Measurements from ENCODE around the gene SYNDIG1.
"Not testable (repeated sequence)": the region's sequence is repeated elsewhere in the genome, so short reads cannot be mapped to it uniquely, and the experiment has no call there.

SYNDIG1 gene

DNA sequence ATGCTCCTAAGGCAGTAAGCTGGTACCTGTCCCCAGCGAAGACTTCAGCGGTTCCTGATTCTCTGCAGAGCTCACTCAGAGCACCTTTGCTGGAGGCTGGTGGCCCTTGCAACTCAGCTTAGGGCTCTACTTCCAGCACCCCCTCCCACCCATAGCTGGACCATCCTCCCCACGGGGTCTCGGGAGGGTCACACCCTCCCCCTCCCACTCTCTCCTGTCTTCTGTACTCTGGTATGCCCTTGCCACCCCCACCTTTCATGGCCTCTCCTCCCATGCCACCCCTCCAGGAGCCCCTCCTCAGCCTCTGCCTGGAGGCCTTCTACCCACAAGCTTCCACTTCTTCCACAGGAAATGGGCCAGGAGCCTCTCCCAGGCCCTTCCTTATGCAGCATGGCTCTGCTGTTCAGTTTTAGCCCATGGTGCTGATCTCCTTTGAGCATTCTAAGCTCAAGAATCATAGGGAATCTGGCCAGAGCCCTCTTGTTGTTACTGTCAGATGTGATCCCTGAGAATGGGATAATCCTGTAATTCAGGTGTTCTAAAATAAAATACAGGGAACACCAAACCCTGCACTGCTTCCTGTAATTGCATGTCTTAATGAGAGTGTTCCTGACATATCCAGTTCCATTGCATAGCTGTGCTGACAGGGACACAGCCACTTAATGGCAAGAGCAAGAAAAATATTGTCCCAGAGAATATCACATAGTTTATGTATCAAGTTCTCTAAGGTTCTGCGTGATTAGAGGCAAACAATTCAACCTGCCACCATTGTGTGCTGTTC lies 142.1 kb downstream of the SYNDIG1 start:
- DNase-seq (ENCODE audit: low spot score): no peak

DNA sequence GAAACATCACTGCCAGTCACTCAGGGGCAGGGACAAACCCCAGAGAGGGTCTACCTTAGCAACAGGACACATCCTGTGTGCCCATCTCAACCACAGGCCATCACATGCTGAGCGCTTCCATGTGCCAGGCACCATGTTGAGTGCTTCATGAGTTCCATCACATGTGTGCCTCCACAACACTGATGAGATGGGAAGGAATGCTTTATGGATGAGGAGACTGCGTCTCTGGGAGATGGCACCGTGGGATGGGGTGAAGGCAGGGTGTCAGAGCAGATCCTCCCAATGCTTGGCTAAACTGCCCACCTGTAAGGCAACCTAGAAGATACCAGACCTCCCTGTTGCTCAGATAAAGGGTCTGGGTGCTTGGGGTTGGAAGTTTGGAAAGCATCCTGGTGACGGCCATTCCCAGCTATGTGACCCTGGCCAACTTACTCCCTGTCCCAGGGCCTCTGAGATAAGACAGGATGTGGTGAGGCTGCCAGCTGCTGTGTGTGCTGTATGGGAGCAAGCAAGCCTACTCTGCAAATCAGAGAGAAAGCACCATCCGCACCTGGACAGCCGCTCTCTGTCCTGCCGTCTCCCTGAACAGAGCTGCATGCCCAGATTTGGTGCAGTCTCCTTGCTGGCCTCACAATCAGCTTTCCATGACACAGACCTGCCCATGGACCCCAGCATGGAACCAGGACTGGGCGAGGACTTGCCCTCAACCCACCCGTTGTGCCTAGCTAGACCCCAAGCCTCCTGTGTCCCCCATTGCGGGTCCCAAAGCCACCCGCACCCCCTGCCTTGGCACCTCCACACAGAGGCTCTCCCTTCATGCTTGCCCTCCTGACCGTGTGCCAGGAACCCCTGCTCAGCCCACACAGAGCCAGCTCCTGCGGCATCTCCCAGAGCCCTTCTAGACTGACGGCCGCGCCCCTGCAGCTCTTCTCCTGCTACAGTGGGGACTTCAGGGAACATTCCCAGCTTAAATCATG lies 143.7 kb downstream of the SYNDIG1 start:
- DNase-seq (ENCODE audit: low spot score): no peak

DNA sequence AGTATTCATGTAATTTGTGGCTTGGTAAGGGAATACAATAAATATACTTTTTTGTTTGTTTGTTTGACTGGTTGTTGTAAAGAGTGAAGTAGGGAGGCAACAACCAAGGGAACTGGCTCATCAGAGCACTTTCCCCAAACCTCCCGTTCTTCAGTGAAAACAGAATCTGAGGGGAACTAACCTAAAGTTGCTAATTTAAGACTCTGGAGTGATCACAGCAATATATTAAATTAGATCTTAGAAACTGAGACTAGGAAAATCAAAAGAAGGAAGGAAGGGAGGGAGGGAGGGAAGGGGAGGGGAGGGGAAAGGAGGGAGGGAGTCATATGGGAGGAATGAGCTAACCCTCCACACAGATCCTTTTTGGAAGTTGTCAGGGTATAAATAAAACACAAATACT lies 144.9 kb downstream of the SYNDIG1 start:
- DNase-seq (ENCODE audit: low spot score): no peak

DNA sequence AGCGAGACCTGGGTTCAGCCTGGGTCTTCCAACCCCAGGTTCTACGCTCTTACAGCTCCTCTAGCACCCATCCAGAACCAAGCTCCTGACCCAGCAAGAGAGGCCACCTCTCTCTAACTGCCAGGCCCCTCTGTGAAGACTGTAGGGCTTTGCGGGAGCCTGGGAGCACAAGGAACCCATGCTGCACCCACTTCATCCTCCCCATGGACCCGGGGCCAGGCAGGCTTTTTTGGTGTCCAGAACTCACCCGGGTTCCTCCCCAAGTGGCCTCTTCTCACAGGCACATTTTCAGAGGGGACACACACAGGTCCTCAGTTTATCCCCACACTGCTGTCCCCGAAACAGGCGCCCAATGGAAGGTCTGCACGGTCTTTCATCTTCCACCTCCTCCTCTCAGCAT lies 145.9 kb downstream of the SYNDIG1 start:
- no peak for DNase-seq (ENCODE audit: low spot score)

DNA sequence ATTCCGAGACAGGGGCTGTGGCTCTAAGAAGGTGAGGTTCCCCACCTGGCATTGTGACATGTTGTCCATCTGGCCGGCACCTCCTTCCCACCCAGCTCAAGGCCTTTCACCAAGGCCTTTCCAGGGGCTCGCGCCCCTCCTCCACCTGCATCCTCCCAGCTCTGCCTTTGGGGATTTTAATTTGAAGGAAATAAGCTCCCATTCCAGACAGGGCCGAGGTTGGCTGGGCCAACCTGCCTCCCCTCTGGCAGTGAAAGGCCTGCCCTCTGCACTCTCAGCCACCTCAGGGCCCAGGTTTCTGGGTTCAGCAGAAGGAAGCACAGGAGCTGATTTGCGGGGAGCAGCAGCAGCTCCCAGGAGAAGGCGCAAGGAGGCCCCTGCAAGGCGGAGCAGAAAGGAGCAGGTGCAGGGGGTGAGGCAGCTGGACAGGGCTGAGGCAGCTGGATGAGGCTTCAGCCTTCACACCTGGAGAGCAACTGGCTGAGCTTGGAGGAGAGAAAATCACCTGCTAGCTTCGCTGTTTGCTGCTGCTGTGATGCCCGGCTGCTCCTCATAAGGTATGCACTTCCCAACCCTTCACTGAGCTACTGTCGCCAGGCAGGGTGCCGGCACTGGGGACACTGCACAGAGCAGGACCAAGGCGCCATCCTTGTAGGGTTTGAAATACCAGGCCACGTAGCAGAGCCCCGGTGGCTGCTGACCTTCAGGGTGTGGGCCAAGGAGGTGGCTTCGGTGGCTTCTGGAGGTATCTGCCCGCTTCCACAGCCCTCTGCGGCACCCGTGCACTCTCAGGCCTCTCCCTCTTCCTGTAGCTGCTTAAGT lies 147.0 kb downstream of the SYNDIG1 start:
- no peak for DNase-seq (ENCODE audit: low spot score)

DNA sequence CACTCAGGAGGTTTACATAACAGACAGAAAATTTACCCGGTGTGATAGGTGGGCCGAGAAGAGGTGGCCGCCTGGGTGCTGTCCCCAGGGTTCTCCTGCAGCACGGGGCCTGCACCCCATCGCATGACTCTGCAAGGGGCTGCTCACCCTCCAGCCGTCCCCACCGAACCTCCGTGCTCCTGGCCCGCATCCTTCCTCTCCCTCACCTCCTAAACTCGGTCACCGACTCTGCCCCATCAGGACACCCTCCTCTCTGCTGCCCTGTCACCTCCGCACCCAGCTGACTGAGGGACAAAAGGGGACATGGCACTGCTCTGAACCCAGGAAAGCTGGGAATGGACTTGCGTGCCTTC lies 147.6 kb downstream of the SYNDIG1 start:
- no peak for DNase-seq (ENCODE audit: low spot score)

DNA sequence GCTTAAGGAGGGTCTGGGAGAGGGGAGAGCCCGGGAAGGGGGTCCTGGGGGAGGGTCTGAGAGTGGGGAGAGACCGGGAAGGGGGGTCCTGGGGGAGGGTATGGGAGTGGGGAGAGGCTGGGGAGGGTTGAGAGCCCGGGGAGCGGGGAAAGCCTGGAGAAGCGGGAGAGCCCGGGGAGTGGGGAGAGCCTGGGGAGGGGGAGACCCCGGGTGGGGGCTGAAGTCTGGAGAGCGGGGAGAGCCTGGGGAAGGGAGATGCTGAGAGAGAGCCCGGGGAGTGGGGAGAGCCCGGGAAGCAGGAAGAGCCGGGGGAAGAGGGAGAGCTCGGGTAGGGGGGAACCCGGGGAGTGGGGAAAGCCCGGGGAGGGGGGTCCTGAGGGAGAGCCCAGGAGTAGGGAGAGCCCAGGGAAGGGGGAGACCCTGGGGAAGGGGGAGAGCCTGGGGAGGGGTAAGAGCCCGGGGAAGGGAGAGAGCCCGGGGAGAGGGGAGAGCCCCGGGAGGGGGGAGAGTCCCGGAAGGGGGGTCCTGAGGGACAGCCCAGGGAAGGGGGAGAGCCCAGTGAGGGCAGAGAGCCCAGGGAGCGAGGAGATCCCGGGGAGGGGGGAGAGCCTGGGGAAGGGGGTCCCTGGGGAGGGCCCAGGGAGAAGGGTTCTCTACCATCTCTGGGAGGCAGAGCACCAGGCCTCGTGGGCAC lies 148.5 kb downstream of the SYNDIG1 start:
- DNase-seq (ENCODE audit: low spot score): no peak

DNA sequence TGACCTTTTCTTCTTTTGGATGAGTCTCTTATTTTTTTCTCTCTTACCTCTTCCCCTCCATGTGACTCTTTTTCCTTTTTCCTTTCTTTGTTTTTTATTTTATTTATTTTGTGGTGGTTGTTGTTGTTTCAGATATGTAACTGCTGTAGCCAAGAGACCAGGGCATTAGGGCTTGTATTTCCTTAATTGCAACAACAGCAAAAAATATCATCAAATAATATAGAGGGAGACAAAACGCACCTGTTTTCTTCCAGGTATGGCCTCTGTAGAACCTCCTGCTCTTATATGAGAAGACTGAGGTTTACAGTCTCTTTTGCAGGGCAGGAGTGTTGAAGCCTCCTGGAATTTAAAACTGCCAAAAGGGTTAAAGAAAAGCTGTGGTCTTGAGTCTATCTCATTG lies 149.3 kb downstream of the SYNDIG1 start:
- no peak for DNase-seq (ENCODE audit: low spot score)

DNA sequence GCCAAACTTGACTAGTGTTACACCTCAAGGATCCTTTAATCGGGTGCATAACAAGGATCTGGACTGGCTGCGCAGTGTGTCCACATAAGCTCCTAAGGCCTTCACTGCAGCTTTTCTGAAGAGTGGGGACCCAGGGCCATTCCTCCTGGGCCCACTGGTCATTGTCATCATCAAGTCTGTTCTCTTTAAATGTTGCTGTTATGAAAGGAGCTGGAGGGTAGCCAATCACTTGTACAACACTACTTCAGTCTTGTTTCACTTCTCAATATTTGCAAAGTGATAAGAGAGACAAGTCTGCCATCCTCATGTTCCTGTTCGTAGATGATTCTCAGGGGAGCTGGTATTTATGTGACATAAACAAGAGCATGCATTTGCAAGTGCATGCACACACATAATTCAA lies 149.8 kb downstream of the SYNDIG1 start:
- no peak for DNase-seq (ENCODE audit: low spot score)

DNA sequence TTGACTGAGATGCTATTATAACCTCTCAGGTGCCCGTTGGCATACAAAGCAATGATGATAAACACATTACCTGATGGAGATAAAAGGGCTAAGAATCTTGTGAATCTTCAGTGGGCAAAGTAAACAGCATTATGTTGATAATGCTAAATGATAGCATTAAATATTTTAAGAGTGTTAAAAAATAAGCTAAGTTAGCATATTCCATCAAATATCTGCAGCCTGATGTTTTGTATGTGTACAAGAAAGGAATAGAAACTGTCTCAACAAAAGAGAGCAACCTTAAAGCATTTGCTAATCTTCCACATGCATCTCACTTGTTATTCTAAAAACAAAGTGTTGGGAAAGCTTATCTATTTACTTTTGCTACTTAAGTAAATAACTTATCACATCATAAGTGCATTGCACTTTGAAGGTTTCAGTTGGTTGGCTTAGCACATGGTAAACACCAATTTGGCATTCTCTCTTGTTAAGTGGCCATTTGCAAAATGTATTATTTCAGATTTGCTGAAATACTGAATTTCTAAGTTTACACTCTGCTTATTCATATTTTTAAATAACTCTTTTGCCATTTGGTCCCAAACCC lies 151.6 kb downstream of the SYNDIG1 start:
- DNase-seq (ENCODE audit: low spot score): no peak

DNA sequence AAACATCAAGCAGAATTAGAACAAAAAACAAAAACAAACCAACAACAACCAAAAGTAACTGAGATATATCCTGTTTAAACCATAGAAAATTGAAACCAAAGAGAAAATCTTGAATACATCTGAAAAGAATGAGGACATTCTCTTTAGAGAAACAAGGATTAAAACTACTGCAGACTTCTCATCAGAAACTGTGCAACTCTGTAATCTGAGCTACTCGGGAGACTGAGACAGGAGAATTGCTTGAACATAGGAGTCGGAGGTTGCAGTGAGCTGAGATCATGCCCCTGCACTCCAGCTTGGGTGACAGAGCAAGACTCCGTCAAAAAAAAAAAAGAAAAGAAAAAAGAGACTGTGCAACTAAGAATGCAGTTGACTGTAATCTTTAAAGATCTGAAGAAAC lies 153.4 kb downstream of the SYNDIG1 start:
- no peak for DNase-seq (ENCODE audit: low spot score)

DNA sequence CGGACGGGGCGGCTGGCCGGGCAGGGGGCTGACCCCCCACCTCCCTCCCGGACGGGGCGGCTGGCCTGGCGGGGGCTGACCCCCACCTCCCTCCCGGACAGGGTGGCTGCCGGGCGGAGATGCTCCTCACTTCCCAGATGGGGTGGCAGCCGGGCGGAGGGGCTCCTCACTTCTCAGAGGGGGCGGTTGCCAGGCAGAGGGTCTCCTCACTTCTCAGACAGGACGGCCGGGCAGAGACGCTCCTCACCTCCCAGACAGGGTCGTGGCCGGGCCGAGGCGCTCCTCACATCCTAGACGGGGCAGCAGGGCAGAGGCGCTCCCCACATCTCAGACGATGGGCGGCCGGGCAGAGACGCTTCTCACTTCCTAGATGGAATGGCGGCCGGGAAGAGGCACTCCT lies 156.7 kb downstream of the SYNDIG1 start:
- not testable (repeated sequence) for DNase-seq (ENCODE audit: low spot score)

DNA sequence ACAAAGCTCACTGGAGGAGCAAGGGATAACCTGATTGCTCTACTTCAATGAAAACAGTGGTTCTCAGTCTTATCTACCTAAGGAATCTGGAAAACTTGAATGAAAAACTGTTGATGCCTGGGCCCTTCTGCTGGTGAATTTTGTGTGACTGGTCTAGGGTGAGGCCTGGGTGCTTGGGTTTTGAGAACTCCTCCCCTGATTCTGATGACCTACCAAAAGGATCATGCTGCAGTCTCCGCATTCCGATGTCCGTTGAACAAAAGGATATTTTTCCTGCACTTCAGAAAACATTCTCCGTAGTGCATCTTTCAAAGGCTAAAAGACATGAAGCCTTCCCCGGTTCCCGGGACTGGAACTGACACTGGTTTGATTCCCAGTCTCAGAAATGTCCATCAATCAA lies 157.9 kb downstream of the SYNDIG1 start:
- no peak for DNase-seq (ENCODE audit: low spot score)

DNA sequence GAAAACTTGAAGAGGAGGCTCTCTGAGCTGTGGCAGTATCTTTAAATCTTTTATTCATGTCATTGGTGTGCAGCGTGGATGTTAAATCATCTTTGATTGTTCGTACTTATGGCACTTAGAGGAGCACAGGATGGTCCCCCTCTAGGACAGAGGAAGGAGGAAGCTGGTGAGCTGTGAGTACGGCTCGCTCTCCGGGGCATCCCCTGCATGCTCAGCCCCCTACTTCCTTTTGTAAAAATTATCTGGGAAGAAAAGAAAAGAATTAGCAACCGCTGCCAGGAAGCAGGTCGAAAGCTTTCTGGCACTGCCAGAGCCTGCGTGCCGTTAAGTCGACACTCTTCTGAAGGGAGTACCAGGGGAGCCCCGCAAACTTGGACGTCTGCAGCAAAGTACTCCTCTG lies 158.5 kb downstream of the SYNDIG1 start:
- DNase-seq (ENCODE audit: low spot score): no peak

DNA sequence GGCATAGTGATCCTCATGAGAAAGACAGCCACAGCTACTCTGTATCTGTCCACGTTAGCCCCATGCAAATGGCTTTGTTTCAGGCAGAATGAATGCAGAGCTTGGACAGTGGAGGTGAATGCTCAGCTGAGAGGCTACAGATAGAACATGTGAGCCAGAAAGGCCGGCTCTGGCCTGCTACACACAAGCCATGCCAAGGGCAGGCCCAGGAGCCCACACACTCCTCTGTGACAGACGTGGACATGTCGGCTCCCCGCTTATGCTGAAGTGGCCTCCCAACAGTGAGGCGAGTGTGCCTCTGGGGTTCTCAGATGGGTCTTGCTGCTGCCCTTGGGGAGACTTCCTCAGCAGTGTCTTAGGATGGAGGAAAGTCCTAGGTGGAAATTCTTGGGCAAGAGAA lies 159.6 kb downstream of the SYNDIG1 start:
- DNase-seq (ENCODE audit: low spot score): no peak

DNA sequence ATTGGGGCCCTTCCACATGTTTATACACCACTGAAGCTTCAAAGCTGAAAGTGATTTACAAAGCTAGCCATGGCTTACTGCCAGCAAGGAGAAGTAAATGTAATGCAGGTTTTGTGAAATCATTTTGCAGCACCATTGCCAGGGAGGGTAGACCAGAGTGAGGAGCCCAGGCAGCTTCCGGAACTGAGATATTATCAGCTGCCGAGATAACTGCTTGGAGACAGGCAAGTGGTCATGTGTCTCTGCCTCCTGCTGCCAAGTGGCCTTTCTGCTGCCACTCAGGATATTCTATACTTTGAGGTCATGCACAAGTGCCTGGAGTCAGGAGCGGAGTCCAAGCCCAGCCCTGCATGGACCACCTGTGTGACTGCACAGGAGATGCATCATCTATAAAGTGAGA lies 160.2 kb downstream of the SYNDIG1 start:
- no peak for DNase-seq (ENCODE audit: low spot score)

DNA sequence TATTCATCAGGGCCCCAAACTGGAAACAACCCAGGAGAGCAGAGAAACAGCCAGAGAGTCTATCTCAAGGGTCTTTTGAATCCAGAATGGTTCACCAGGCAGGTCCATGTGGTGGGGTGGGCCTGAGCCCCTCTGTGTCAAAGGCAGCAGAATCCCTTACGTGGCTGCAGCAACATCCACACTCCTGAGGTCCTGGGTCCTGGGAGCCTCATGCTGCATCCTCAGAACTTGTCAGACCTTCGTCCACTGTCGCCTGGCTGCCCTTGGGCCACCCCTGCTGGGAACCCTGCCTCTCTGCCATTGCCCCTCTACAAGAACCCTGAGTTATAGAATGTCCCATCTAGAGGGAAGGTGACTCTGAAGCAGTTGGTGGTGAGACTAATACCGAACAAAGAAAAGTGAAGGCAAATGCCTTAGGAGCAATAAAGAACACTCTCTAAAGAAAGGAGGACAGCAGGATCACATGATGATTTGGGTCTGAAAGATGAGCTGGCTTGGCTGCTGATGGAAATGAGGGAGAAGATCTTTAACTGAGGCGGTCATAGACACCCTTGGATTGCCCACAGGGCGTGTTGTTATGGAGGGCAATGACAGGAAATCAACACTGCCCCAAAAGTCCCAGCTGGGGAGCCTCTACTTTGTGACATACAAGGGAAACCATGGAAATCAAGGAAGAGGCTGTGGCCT lies 161.2 kb downstream of the SYNDIG1 start:
- no peak for DNase-seq (ENCODE audit: low spot score)

DNA sequence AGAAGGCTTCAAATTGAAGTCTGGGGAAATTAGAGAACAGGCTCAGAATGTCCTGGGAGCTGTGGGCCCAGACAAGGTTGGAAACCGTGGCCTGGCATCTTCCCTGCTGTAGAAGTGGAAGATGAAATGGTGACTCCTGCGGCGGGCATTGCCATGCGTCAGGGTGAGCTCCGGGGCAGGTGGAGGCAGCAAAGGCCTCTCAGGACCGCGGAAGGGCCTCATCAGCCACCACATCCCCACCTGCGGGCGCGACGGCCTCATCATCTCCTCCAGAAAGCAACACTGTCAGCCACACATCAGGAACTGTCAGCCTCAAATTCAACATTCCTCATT lies 161.7 kb downstream of the SYNDIG1 start:
- DNase-seq (ENCODE audit: low spot score): no peak

DNA sequence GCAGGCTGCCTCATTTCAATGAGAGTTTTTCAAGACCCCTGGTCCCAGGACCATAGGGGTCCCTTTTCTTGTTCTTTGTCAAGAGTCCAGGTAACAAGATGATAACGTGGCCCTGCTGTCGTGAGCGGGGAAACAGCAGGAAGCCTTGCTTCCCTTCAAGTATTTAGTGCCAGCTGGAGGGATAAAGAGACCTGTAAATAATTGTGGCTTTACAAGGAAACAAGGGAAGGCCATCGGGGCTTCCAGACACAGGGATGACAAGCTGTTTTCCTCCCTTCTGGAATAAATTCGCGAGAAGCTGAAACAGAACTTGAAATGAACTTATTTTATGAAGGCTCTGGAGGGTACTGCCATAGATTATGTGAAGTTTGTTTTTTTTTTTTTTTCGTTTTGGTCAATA lies 163.2 kb downstream of the SYNDIG1 start:
- no peak for DNase-seq (ENCODE audit: low spot score)

DNA sequence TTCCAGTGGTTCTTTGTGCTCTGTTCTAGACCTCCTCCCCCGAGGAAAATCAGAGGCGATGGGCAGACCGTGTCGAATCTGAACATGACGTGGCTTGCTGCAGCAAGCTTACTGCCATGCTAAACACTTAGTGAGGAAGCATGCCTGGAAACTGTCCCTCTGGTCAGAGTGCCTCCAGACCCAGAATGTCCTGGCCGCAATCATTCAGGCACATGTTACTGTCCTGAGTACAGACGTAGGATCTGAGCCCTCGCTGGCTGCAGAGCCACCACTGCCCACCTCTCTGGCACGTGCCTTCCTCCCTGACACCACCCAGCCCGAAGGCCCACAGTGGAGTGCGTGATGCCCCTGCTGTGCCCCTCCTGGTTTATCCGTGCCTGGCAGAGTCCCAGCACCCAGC lies 163.6 kb downstream of the SYNDIG1 start:
- no peak for DNase-seq (ENCODE audit: low spot score)

DNA sequence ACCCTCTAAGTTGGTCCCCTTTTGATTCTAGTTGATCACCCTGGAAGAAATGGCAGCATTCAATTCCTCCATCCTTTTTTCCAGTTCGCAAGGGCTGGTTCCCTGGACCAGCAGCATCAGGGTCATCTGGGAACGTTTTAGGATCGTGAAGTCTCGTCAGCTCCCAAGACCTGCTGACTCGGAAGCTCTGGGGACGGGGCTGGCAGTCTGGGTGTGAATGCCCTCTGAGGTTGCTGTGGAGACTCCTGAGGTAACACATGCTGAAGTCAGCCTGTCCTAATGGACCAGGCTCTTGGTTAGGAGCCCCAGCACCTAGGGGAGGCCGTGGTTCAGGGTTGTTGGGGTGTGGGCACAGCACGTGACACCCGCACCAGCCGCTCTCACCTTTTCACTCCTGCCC lies 164.1 kb downstream of the SYNDIG1 start:
- DNase-seq (ENCODE audit: low spot score): no peak
